Measurements from ENCODE around the gene CADM4. TPM values are rescaled to one million over a fixed set of nuclear protein-coding genes. Genes with fewer than 3 reads are reported as not detected.

CADM4 gene
- total RNA-seq, 2 donors from 2014 or later: 0.28 to 0.74 TPM

DNA sequence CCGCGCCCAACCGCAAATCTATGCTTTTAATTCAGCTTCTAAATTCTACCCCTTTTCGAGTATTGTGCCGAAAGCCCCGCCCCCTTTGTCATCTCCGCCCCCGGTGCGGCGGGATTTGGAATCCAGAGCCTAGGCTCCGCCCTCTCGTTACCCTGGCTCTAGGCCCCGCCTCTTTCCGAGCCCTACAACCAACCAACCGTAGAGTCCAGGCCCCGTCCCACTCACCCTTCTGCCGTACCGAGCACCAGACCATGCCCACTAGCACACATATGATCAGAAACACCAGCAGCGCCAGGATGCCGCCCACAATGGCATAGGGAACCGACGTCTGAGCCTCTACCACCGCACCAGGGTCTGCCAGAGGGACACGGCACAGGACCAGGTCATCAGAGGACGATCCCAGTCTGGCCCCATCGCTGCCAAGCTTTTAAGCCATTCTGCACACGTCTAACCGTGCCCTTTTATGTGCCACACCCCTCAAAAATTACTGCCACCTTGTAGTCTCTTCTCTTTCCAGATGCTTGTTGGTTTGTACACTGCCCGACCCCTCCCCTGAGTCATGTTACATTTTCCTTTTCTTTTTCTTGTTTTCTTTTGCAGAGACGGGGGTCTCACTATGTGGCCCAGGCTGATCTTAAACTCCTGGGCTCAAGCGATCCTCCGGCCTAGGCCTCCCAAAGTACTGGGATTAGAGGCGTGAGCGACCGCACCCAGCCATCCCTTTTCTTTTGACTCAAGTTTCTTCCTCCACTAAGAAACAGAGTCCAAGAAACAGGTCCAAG, 15.6 kb downstream of the CADM4 start:
- H3K27ac Mint-ChIP-seq: no peak overlapping the region
- no peak for DNase-seq

DNA sequence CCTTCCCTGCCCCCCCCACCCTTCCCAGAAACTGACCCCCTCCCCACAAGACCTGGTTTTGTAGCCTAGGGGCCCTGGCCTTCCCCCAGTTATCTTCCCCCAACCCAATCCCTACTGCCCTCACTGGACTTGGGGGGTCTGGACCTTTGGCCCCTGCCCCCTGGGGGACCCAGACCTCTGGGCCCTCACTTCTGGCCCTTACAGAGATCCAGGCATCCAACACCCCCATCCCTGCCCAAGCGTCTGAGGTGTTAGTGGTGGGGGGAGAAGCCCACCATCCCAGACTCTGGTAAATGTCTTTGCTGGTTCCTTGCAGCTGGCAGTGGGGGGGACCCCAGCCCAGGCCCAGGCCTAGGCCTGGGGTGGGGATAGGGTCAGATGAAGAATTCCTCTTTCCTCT, 16.7 kb downstream of the CADM4 start:
- H3K4me3 Mint-ChIP-seq: no peak overlapping the region
- H3K4me1 Mint-ChIP-seq (ENCODE audit: low read depth): peaks cover 42% of the 10 kb centered on the region
- DNase-seq (no peak), ATAC-seq (replicated peaks in 1 of 2) (no peak)
- H3K27ac Mint-ChIP-seq: no peak overlapping the region
- no peaks in the 10 kb centered on the region for H3K9me3 Mint-ChIP-seq
- peaks cover 0 to 3% of the 10 kb centered on the region in 2 donors for H3K36me3 Mint-ChIP-seq (ENCODE audit: insufficient read depth in 2 of 2)
- H3K27me3 Mint-ChIP-seq (ENCODE audit: low read depth): peaks cover 15% of the 10 kb centered on the region

More for the DNA sequence above, 15.6 kb downstream of the CADM4 start:
- Mint-ChIP-seq H3K27me3 (ENCODE audit: low read depth) (peaks cover 15% of the 10 kb centered on the region), H3K9me3 (no peaks in the 10 kb centered on the region), H3K4me3 (peak overlapping the region in 1 of 2 donors; percentile 48), H3K4me1 (ENCODE audit: low read depth) (peaks cover 35% of the 10 kb centered on the region), H3K36me3 (ENCODE audit: insufficient read depth in 2 of 2) (peaks cover 0 to 3% of the 10 kb centered on the region in 2 donors)
- no peak for ATAC-seq (replicated peaks in 1 of 2)

DNA sequence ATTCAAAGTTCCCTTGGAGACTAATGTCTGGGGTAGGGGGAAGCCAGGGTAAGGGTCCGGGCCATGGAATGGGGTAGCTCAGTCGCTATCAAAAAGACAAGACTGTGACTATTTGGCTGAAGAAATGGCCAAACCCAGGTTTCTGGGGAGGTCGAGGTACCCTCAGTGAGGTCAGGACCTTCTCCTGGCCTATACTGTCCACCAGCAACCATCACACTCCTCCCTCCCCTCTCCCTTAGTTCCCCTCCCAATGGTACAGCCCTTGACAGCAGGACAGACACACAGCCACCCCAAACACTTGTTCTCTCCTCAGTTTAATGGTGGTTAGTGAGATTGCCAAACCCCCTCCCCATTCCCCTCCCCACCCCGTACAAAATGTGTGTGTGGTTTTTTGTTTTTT, 17.6 kb downstream of the CADM4 start:
- H3K9me3 Mint-ChIP-seq: no peaks in the 10 kb centered on the region
- DNase-seq (no peak), ATAC-seq (replicated peaks in 1 of 2) (no peak)
- peaks cover 42% of the 10 kb centered on the region for H3K4me1 Mint-ChIP-seq (ENCODE audit: low read depth)
- H3K36me3 Mint-ChIP-seq (ENCODE audit: insufficient read depth in 2 of 2): peaks cover 0 to 3% of the 10 kb centered on the region in 2 donors
- peaks cover 15% of the 10 kb centered on the region for H3K27me3 Mint-ChIP-seq (ENCODE audit: low read depth)
- H3K4me3 Mint-ChIP-seq: no peak overlapping the region
- no peak overlapping the region for H3K27ac Mint-ChIP-seq

DNA sequence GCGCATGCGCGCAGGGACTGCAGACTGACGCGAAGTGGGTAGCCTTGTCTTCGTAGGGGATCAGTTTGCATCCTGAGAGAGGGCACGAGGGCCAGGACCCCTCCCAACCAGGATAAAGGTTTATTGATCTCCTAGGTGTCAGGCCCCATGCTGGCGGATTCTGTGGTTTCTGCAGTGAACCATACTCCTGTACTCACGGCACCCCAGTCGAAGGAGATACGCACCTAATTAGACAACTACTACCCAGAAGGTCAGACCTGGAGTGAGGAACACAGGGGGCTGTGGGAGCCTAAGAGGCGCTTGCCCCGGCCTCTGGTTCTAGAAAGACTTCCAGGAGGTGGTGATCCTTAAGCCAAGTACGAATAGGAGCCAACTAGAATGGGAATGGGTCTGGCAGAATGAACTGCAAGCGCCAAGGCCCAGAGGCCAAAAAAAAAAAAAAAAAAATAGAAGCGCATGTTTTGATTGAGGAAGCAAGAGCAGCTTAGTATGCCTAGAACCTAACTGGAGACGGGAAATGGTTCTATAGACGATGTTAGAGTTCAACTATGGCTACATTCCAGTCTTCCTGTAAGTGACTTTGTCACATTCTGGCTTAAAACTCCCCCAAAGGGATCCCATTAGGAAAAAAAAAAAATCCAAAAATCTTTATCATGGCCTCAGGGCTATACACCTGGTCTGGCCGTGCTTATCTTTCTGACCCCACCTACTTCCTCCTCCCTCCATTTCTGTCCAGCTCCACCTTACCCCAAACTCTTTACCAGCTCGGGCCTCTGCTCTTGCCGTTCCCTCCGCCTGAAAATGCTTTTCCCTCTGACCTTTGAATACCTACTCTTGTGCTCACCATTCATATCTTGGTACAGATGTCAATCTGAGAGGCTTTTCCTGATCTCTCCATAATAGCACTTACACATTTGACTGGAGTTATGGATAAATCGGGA, 19.3 kb downstream of the CADM4 start:
- Mint-ChIP-seq H3K4me3 (peak overlapping the region; percentile 96 to 99), H3K9me3 (no peaks in the 10 kb centered on the region), H3K36me3 (ENCODE audit: insufficient read depth in 2 of 2) (peaks cover 0 to 3% of the 10 kb centered on the region in 2 donors), H3K27ac (peak overlapping the region; percentile 99), H3K27me3 (ENCODE audit: low read depth) (no peaks in the 10 kb centered on the region), H3K4me1 (ENCODE audit: low read depth) (peaks cover 34% of the 10 kb centered on the region)
- DNase-seq (peak; percentile 88 to 89), ATAC-seq (replicated peaks in 1 of 2) (peak in 1 of 2 donors; percentile 2)

DNA sequence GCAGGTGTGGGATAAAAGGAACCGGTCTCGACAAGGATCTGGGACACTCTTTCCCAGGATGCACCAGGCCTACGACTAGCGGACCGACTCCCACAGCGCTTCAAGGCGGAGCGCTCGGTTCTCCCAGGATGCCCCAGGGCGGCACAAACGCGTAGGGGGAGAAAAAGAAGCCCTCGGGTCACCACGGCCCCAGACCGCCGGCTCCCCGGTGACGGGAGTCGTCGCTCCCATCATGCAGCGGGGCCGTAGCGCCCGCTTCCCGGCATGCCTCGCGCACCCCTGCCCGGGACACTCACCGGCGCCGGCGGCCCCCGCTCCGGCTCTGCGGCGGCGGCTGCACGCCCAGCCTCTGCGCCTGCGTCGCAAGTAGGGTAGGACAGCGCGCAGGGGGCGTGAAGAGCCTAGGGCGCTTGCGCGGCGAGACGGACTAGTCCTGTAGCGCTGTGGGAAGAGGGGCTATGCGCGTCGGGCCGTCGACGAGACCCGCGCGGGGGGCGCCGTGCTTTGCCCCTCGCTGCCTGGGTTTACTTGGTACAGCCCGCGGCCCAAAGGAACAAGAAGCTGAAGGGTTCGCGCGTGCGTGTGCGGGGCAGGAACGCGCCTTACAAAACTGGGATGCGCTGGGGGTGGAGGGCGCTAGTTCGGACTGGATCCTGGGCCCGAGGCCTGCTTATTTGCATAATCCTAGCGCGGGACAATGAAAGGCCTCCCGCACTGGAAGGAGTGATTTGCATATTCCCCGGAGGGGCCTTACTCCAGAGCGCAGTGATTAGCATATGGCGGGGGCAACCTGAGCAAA, 20.2 kb downstream of the CADM4 start, which contains the start of gene ZNF428:
Gene ZNF428, minus strand, starts transcription at position 368 of the 799 bp plus-strand sequence. CDS start 5,325 bp downstream, outside the sequence.
- peak within 1 kb of the TSS; percentile 99 for H3K27ac Mint-ChIP-seq
- H3K27me3 Mint-ChIP-seq (ENCODE audit: low read depth): no peaks in the 10 kb centered on the region
- ATAC-seq (replicated peaks in 1 of 2) (peak; percentile 92 to 95), DNase-seq (peak; percentile 92)
- peaks cover 25% of the 10 kb centered on the region for H3K4me1 Mint-ChIP-seq (ENCODE audit: low read depth)
- peaks cover 0 to 3% of the 10 kb centered on the region in 2 donors for H3K36me3 Mint-ChIP-seq (ENCODE audit: insufficient read depth in 2 of 2)
- H3K4me3 Mint-ChIP-seq: peak within 1 kb of the TSS; percentile 96 to 99
- no peaks in the 10 kb centered on the region for H3K9me3 Mint-ChIP-seq

DNA sequence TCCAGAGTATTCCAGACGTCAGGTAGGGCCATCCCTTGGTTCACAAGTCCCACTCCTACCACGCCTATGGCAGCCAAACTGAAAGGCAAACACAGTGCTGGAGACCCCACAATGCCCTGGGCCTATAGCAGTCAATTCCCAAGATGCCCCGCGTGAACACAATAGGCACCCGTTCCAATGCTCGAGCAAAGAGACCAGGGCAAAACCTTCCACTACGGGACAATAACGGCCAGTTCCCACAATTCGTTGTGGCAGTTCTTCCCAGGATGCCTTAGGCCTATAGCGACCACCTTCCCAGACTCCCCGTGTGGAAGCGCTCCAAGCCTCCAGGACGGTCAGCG, 20.8 kb downstream of the CADM4 start:
- DNase-seq (peak; percentile 50 to 58), ATAC-seq (replicated peaks in 1 of 2) (peak; percentile 35 to 36)
- H3K4me1 Mint-ChIP-seq (ENCODE audit: low read depth): peaks cover 20% of the 10 kb centered on the region
- H3K9me3 Mint-ChIP-seq: no peaks in the 10 kb centered on the region
- no peaks in the 10 kb centered on the region for H3K27me3 Mint-ChIP-seq (ENCODE audit: low read depth)
- H3K4me3 Mint-ChIP-seq: peak overlapping the region; percentile 96 to 99
- peaks cover 0 to 3% of the 10 kb centered on the region in 2 donors for H3K36me3 Mint-ChIP-seq (ENCODE audit: insufficient read depth in 2 of 2)
- peak overlapping the region; percentile 99 for H3K27ac Mint-ChIP-seq

DNA sequence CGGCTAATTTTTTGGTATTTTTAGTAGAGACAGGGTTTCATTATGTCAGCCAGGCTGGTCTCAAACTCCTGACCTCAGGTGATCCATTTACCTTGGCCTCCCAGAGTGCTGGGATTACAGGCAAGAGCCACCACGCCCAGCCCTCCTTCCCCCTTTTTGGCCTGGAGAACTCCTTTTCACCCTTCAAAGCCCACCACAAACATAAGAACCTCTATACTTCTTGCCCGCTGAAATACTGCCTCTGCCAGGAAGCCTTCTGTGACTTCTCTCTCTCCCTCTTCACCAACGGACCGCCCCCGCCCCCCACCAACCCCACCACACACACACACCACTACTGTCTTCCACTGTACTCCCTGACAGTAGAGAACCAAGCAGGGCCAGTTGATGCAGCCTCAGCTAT, 22.7 kb downstream of the CADM4 start:
- Mint-ChIP-seq H3K27ac (peak overlapping the region; percentile 45), H3K9me3 (no peaks in the 10 kb centered on the region), H3K36me3 (ENCODE audit: insufficient read depth in 2 of 2) (peaks cover 0 to 4% of the 10 kb centered on the region in 2 donors), H3K27me3 (ENCODE audit: low read depth) (no peaks in the 10 kb centered on the region), H3K4me1 (ENCODE audit: low read depth) (peaks cover 17% of the 10 kb centered on the region), H3K4me3 (no peak overlapping the region)
- ATAC-seq (replicated peaks in 1 of 2) (no peak), DNase-seq (no peak)

DNA sequence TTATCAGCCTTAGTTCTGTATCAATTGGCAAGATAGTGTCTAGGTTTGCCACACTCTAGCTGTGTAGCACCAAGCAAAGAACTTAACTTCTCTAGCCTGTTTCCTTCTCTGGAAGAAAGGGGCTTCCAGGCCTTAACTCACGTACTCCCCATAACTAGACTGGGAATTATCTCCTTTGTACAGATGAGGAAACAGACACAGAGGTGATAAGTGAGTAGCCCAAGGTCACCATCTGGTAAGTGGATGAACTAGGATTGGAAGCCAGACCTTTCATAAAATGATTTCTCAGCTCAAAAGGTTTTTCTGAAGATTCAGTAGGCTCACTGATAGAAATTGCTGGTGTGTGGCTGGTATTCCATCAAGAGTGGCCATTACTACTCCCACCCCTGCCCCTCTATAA, 23.3 kb downstream of the CADM4 start:
- Mint-ChIP-seq H3K4me1 (ENCODE audit: low read depth) (peaks cover 17% of the 10 kb centered on the region), H3K36me3 (ENCODE audit: insufficient read depth in 2 of 2) (peaks cover 0 to 4% of the 10 kb centered on the region in 2 donors), H3K27ac (no peak overlapping the region), H3K4me3 (no peak overlapping the region), H3K9me3 (no peaks in the 10 kb centered on the region), H3K27me3 (ENCODE audit: low read depth) (no peaks in the 10 kb centered on the region)
- ATAC-seq (replicated peaks in 1 of 2): no peak
- DNase-seq: no peak

DNA sequence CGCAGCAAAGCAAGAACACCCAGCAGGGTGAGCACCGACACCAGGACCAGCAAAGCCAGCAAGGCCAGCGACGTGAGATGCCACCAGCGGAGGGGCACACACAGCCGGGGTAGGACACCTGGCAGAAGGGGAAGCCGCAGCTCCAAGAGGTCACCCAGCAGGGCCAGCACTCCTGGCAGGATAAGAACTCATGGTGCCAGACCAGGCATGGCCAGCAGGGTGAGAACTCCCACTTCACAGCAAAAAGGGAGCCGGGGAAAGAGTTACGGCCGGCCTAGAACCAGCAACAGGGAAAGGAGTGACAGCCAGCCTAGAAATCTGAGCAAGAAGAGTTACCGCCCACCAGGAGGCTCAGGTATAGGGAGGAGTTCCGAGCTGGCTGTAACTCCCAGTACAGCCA, 27.3 kb downstream of the CADM4 start:
- no peaks in the 10 kb centered on the region for H3K9me3 Mint-ChIP-seq
- H3K4me3 Mint-ChIP-seq: no peak overlapping the region
- peaks cover 0 to 2% of the 10 kb centered on the region in 2 donors for H3K36me3 Mint-ChIP-seq (ENCODE audit: insufficient read depth in 2 of 2)
- no peak for DNase-seq
- ATAC-seq (replicated peaks in 1 of 2): no peak
- H3K27ac Mint-ChIP-seq: no peak overlapping the region
- peaks cover 6% of the 10 kb centered on the region for H3K4me1 Mint-ChIP-seq (ENCODE audit: low read depth)
- H3K27me3 Mint-ChIP-seq (ENCODE audit: low read depth): no peaks in the 10 kb centered on the region

DNA sequence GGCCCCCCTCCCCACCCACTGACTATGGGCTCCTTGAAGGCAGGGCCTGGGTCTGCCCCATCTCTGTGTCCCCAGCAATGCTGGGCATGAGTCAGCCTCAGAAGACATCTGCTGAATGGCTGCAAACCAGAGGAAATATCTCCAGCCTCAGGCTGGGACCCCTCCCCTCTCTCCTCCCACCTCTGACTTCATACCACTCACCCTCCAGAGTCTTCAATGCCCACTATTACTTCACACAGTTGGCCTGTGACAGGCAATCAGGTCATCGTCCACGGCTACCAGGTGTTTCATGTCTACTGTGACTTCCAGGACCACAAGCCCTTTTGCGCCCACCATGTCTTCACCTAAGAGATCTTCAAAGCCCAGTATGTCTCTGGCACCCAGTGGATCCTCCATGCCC, 27.9 kb downstream of the CADM4 start, which contains the start of gene SRRM5:
Gene SRRM5, plus strand, starts transcription at position 301 of the 400 bp plus-strand sequence. Its CDS starts 34 bp downstream, at position 335.
- Mint-ChIP-seq H3K36me3 (ENCODE audit: insufficient read depth in 2 of 2) (peaks cover 0 to 2% of the 10 kb centered on the region in 2 donors), H3K4me1 (ENCODE audit: low read depth) (peaks cover 6% of the 10 kb centered on the region), H3K9me3 (no peaks in the 10 kb centered on the region), H3K4me3 (no peak within 1 kb of the TSS), H3K27me3 (ENCODE audit: low read depth) (no peaks in the 10 kb centered on the region), H3K27ac (peak within 1 kb of the TSS; percentile 18)
- ATAC-seq (replicated peaks in 1 of 2) (no peak), DNase-seq (no peak)

DNA sequence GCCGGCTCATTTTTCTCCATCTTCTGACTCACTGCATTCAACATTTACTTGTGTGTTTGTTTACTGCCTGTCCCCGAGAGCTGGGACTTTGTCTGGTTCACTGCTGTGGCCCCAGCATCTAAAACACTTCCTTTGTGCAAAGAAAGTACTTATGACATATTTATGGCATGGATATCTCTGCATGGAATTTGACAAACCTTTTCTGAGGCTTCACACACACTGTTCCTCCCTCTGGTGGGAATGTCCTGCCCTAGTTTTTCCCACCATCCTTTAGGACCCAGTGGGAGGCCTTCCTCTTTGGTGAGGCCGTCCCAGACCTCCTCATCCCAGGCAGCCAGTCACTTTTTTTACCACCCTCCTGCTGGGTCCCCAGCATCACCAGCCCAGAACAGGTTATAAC, 29.2 kb downstream of the CADM4 start:
- DNase-seq (no peak), ATAC-seq (replicated peaks in 1 of 2) (no peak)
- H3K9me3 Mint-ChIP-seq: no peaks in the 10 kb centered on the region
- H3K4me3 Mint-ChIP-seq: no peak overlapping the region
- H3K36me3 Mint-ChIP-seq (ENCODE audit: insufficient read depth in 2 of 2): peaks cover 0 to 2% of the 10 kb centered on the region in 2 donors
- no peak overlapping the region for H3K27ac Mint-ChIP-seq
- peaks cover 6% of the 10 kb centered on the region for H3K4me1 Mint-ChIP-seq (ENCODE audit: low read depth)
- no peaks in the 10 kb centered on the region for H3K27me3 Mint-ChIP-seq (ENCODE audit: low read depth)

DNA sequence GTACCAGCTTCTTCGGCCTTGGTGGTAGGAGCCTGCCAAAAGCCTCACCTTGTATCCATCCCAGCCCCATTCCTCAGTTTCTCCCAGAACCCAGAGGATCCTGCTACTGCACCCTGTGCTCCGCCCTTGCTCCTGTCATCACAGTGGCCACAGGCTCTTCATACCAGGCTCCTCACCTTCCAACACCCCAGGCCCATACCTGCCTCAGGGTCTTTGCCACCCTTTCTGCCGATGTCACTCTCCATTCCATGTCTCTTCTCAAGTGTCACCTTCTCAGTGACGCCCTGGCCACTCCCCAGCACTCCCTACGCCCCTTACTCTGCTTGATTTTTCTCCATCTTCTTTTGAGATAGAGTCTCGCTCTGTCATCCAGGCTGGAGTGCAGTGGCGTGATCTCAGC, 29.8 kb downstream of the CADM4 start:
- H3K4me1 Mint-ChIP-seq (ENCODE audit: low read depth): peaks cover 6% of the 10 kb centered on the region
- H3K9me3 Mint-ChIP-seq: no peaks in the 10 kb centered on the region
- ATAC-seq (replicated peaks in 1 of 2): no peak
- H3K36me3 Mint-ChIP-seq (ENCODE audit: insufficient read depth in 2 of 2): peaks cover 0 to 2% of the 10 kb centered on the region in 2 donors
- no peak overlapping the region for H3K27ac Mint-ChIP-seq
- no peak for DNase-seq
- no peak overlapping the region for H3K4me3 Mint-ChIP-seq
- no peaks in the 10 kb centered on the region for H3K27me3 Mint-ChIP-seq (ENCODE audit: low read depth)

All from activated T-cell treated with anti-CD3 and anti-CD28 coated beads, Interleukin-2, amount 50 U/mL, for 72 hours (primary cell).